HepG2 (cell line): ENCODE results near the gene OXLD1. TPM values are rescaled to one million over a fixed set of nuclear protein-coding genes. Genes with fewer than 3 reads are reported as not detected.

Experiments
- AHR ChIP-seq: IDR thresholded peaks from 2 replicates; pipeline ENCODE4 v1.6.1; 2018; ENCODE audit warnings: missing genetic modification reagents, missing compliant biosample characterization
- FOXJ3 ChIP-seq: sonication (generic); formaldehyde crosslinking; IDR thresholded peaks from 2 replicates; pipeline ENCODE4 v1.4.0; 2020; ENCODE audit warnings: missing genetic modification reagents, mild to moderate bottlenecking, borderline replicate concordance
- HCFC1 ChIP-seq: fragments of 150-350 bp; IDR thresholded peaks from 2 replicates; pipeline ENCODE4 v1.6.1; 2014; ENCODE audit warnings: low read depth, low read length
- KAT7 ChIP-seq: IDR thresholded peaks from 2 replicates; pipeline ENCODE4 v1.6.1; 2018; ENCODE audit warnings: borderline replicate concordance, missing compliant biosample characterization
- KDM2A ChIP-seq: sonication (generic); formaldehyde crosslinking; IDR thresholded peaks from 2 replicates; pipeline ENCODE4 v1.4.0; 2020; ENCODE audit warnings: low read depth, missing genetic modification reagents, borderline replicate concordance
- PAF1 ChIP-seq: IDR thresholded peaks from 2 replicates; pipeline ENCODE4 v1.6.1; 2016; ENCODE audit warnings: missing genetic modification reagents, missing compliant biosample characterization
- ZC3H13 ChIP-seq: sonication (generic); formaldehyde crosslinking; IDR thresholded peaks from 2 replicates; pipeline ENCODE4 v1.8.1; 2023; ENCODE audit warnings: mild to moderate bottlenecking, missing genetic modification reagents, moderate library complexity
- ZMYM3 ChIP-seq: sonication (generic); formaldehyde crosslinking; IDR thresholded peaks from 2 replicates; pipeline ENCODE4 v1.5.1; 2020; ENCODE audit warnings: mild to moderate bottlenecking, missing genetic modification reagents
- ZNF143 ChIP-seq: sonication (generic); formaldehyde crosslinking; IDR thresholded peaks from 2 replicates; pipeline ENCODE4 v1.4.0; 2020; ENCODE audit warnings: missing genetic modification reagents
- ZNF317 ChIP-seq: sonication (generic); formaldehyde crosslinking; IDR thresholded peaks from 2 replicates; pipeline ENCODE4 v1.5.0; 2020; ENCODE audit warnings: mild to moderate bottlenecking, missing genetic modification reagents
- polyA plus RNA-seq, 8 experiments: library from polyadenylated mRNA; depleted of rRNA in 3 of 8; stranded (reverse) in 7 of 8; unstranded in 1 of 8; fragments of >200 nt; fragmentation: Illumina TruSeq in 4 of 8; extraction: Trizol in 4 of 8; gene quantifications; 2 replicates each; pipeline versions ENCODE4 v1.2.1 to v1.2.3, GENCODE V29; 2011 to 2016; ENCODE audit warnings: low read depth in 4 of 8, missing spikeins in 1 of 8, mixed read lengths in 1 of 8; ENCODE audit not compliant: insufficient read depth in 1 of 8
- total RNA-seq, 5 experiments: library from RNA; depleted of rRNA; stranded (reverse); fragments of >200 nt; fragmentation: Illumina TruSeq; extraction: Trizol; gene quantifications; 2 replicates each; pipeline ENCODE4 v1.2.3, GENCODE V29; 2016; ENCODE audit warnings: low read depth in 1 of 5
- TF ChIP-seq, protein P1 (sequence below): sonication (generic); formaldehyde crosslinking; IDR thresholded peaks from 2 replicates; pipeline ENCODE4 v1.5.0; 2020; ENCODE audit warnings: missing genetic modification reagents
- TF ChIP-seq, protein P2 (sequence below): sonication (generic); formaldehyde crosslinking; IDR thresholded peaks from 2 replicates; pipeline ENCODE4 v1.8.1; 2023; ENCODE audit warnings: missing genetic modification reagents, inconsistent platforms, borderline replicate concordance
- TF ChIP-seq, protein P3 (sequence below): IDR thresholded peaks from 2 replicates; pipeline ENCODE4 v1.6.1; 2018; ENCODE audit warnings: missing genetic modification reagents
- TF ChIP-seq, protein P4 (sequence below): sonication (generic); formaldehyde crosslinking; IDR thresholded peaks from 2 replicates; pipeline ENCODE4 v1.5.0; 2020; ENCODE audit warnings: missing genetic modification reagents
- TF ChIP-seq, protein P5 (sequence below): sonication (generic); formaldehyde crosslinking; IDR thresholded peaks from 2 replicates; pipeline ENCODE4 v1.4.0; 2020; ENCODE audit warnings: missing genetic modification reagents

The OXLD1 gene
- total and polyA plus RNA-seq, 2 of the 13 experiments (the other 11 are each of a cell fraction or from before 2014, with no cell fraction given), result 27.1 to 37.5 TPM

DNA sequence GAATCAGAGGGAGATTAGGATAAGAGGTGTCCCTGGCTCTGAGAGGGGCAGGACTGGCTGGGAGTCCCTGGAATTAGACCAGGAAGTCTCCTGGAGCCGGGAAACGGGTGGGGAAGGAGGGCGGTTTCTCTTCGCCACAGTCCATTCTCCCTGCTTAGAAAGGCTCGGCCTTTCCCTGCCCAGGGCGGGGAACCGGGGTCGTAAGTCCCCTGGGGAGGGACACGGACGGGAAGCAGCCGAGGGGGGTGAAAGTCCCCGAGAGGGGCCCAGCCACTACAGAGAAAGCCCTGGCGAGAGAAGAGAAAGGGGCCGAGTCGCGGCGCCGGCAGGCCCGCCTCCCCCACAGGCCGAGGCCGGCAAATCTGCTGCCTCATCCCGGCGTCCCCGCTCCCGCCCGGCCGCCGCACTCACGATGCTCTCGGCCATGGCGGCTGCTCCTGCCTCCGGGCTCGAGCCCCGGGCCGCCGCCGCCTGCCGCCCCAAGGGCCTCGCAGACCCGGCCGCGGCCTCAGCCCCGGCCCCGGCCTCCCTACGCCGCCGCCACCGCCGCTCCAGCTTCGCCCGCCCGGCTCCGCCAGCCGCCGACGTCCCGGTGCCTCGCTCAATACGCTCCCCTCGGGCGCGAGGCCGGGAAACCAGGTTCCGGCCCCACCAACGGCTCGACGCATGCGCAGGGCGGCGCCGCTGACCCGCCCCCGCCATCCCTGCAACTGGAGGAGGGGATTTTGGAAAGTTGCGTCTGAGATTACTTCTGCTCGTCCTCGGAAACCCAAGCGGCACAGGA lies 29.7 kb downstream of the OXLD1 start, which contains the start of the genes NPLOC4 and TSPAN10 (continued):
- TF ChIP-seq, protein P1, sequence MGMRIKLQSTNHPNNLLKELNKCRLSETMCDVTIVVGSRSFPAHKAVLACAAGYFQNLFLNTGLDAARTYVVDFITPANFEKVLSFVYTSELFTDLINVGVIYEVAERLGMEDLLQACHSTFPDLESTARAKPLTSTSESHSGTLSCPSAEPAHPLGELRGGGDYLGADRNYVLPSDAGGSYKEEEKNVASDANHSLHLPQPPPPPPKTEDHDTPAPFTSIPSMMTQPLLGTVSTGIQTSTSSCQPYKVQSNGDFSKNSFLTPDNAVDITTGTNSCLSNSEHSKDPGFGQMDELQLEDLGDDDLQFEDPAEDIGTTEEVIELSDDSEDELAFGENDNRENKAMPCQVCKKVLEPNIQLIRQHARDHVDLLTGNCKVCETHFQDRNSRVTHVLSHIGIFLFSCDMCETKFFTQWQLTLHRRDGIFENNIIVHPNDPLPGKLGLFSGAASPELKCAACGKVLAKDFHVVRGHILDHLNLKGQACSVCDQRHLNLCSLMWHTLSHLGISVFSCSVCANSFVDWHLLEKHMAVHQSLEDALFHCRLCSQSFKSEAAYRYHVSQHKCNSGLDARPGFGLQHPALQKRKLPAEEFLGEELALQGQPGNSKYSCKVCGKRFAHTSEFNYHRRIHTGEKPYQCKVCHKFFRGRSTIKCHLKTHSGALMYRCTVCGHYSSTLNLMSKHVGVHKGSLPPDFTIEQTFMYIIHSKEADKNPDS (CRISPR knock-in tag), result no peak
- TF ChIP-seq ZNF143 (CRISPR knock-in tag), result peak; percentile 47; the same call in 1 of the 2 replicates
- TF ChIP-seq HCFC1, result peak; percentile 76
- 0 out of 2 replicates have a peak, but pooled peaks have one; percentile 30 for TF ChIP-seq ZNF317 (CRISPR knock-in tag)
- TF ChIP-seq, protein P2, sequence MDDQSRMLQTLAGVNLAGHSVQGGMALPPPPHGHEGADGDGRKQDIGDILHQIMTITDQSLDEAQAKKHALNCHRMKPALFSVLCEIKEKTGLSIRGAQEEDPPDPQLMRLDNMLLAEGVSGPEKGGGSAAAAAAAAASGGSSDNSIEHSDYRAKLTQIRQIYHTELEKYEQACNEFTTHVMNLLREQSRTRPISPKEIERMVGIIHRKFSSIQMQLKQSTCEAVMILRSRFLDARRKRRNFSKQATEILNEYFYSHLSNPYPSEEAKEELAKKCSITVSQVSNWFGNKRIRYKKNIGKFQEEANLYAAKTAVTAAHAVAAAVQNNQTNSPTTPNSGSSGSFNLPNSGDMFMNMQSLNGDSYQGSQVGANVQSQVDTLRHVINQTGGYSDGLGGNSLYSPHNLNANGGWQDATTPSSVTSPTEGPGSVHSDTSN (CRISPR knock-in tag), result no peak
- TF ChIP-seq, protein P3, sequence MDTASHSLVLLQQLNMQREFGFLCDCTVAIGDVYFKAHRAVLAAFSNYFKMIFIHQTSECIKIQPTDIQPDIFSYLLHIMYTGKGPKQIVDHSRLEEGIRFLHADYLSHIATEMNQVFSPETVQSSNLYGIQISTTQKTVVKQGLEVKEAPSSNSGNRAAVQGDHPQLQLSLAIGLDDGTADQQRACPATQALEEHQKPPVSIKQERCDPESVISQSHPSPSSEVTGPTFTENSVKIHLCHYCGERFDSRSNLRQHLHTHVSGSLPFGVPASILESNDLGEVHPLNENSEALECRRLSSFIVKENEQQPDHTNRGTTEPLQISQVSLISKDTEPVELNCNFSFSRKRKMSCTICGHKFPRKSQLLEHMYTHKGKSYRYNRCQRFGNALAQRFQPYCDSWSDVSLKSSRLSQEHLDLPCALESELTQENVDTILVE (CRISPR knock-in tag), result peak; percentile 94; the same call in 1 of the 2 replicates
- TF ChIP-seq AHR, result peak; percentile 98; the same call in 1 of the 2 replicates
- no peak for TF ChIP-seq FOXJ3 (CRISPR knock-in tag)
- TF ChIP-seq ZMYM3, result peak; percentile 72
- TF ChIP-seq, protein P4, sequence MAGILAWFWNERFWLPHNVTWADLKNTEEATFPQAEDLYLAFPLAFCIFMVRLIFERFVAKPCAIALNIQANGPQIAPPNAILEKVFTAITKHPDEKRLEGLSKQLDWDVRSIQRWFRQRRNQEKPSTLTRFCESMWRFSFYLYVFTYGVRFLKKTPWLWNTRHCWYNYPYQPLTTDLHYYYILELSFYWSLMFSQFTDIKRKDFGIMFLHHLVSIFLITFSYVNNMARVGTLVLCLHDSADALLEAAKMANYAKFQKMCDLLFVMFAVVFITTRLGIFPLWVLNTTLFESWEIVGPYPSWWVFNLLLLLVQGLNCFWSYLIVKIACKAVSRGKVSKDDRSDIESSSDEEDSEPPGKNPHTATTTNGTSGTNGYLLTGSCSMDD (CRISPR knock-in tag), result no peak
- TF ChIP-seq ZC3H13 (CRISPR knock-in tag), result peak; percentile 89
- TF ChIP-seq PAF1 (CRISPR knock-in tag), result no peak
- TF ChIP-seq KDM2A (CRISPR knock-in tag), result peak; percentile 98
- TF ChIP-seq KAT7 (CRISPR knock-in tag), result peak; percentile 99
- TF ChIP-seq, protein P5, sequence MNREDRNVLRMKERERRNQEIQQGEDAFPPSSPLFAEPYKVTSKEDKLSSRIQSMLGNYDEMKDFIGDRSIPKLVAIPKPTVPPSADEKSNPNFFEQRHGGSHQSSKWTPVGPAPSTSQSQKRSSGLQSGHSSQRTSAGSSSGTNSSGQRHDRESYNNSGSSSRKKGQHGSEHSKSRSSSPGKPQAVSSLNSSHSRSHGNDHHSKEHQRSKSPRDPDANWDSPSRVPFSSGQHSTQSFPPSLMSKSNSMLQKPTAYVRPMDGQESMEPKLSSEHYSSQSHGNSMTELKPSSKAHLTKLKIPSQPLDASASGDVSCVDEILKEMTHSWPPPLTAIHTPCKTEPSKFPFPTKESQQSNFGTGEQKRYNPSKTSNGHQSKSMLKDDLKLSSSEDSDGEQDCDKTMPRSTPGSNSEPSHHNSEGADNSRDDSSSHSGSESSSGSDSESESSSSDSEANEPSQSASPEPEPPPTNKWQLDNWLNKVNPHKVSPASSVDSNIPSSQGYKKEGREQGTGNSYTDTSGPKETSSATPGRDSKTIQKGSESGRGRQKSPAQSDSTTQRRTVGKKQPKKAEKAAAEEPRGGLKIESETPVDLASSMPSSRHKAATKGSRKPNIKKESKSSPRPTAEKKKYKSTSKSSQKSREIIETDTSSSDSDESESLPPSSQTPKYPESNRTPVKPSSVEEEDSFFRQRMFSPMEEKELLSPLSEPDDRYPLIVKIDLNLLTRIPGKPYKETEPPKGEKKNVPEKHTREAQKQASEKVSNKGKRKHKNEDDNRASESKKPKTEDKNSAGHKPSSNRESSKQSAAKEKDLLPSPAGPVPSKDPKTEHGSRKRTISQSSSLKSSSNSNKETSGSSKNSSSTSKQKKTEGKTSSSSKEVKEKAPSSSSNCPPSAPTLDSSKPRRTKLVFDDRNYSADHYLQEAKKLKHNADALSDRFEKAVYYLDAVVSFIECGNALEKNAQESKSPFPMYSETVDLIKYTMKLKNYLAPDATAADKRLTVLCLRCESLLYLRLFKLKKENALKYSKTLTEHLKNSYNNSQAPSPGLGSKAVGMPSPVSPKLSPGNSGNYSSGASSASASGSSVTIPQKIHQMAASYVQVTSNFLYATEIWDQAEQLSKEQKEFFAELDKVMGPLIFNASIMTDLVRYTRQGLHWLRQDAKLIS (CRISPR knock-in tag), result 0 out of 2 replicates have a peak, but pooled peaks have one; percentile 61
